MV-4-11 (cell line): ENCODE measurements around the gene GALNT8.
"Not testable (repeated sequence)": the region's sequence is repeated elsewhere in the genome, so short reads cannot be mapped to it uniquely, and the experiment has no call there.

Experiments
- DNase-seq: peaks from one replicate; lab custom pipeline; 2025; lab: John Stamatoyannopoulos, UW

The GALNT8 gene

GRCh38 chr12:4719821-4720636, at the start of gene GALNT8:
GALNT8 (plus strand) TSS chr12:4720400; CDS start chr12:4720678, 278 bp downstream.
- no peak for DNase-seq

- no peak for DNase-seq
Measured at GRCh38 chr12:4679711-4680110, 40.5 kb upstream of the GALNT8 start.

GRCh38 chr12:4681732-4682131, 38.5 kb upstream of the GALNT8 start:
- DNase-seq: no peak

GRCh38 chr12:4685317-4685716, 34.9 kb upstream of the GALNT8 start:
- DNase-seq: no peak

- no peak for DNase-seq
Measured at GRCh38 chr12:4690760-4691159, 29.4 kb upstream of the GALNT8 start.

- DNase-seq: peak; percentile 54
Measured at GRCh38 chr12:4700621-4701026, 19.6 kb upstream of the GALNT8 start.

GRCh38 chr12:4701395-4702190, 18.6 kb upstream of the GALNT8 start:
- no peak for DNase-seq

GRCh38 chr12:4703676-4704075, 16.5 kb upstream of the GALNT8 start:
- DNase-seq: no peak

- DNase-seq: no peak
Measured at GRCh38 chr12:4705824-4706223, 14.4 kb upstream of the GALNT8 start.

- DNase-seq: no peak
Measured at GRCh38 chr12:4707306-4707705, 12.9 kb upstream of the GALNT8 start.

- DNase-seq: no peak
Measured at GRCh38 chr12:4710113-4710512, 10.1 kb upstream of the GALNT8 start.

- DNase-seq: no peak
Measured at GRCh38 chr12:4714879-4715278, 5.3 kb upstream of the GALNT8 start.

GRCh38 chr12:4717806-4718205, 2.4 kb upstream of the GALNT8 start:
- DNase-seq: no peak

GRCh38 chr12:4720637-4720995, 416 bp downstream of the GALNT8 start:
- no peak for DNase-seq

GRCh38 chr12:4721587-4721986, 1.4 kb downstream of the GALNT8 start:
- DNase-seq: not testable (repeated sequence)

GRCh38 chr12:4723226-4723625, 3.0 kb downstream of the GALNT8 start:
- no peak for DNase-seq

GRCh38 chr12:4725057-4725456, 4.9 kb downstream of the GALNT8 start:
- DNase-seq: no peak

GRCh38 chr12:4734625-4735340, 14.6 kb downstream of the GALNT8 start:
- no peak for DNase-seq

GRCh38 chr12:4736091-4736490, 15.9 kb downstream of the GALNT8 start:
- no peak for DNase-seq

GRCh38 chr12:4738541-4738940, 18.3 kb downstream of the GALNT8 start:
- no peak for DNase-seq

GRCh38 chr12:4742416-4742970, 22.3 kb downstream of the GALNT8 start:
- no peak for DNase-seq

- DNase-seq: no peak
Measured at GRCh38 chr12:4743046-4743445, 22.8 kb downstream of the GALNT8 start.
